H1 (cell line): ENCODE measurements around the gene CROCC2. TPM values are rescaled to one million over a fixed set of nuclear protein-coding genes. Genes with fewer than 3 reads are reported as not detected.

Experiments
- BACH1 ChIP-seq: IDR thresholded peaks from 2 replicates; pipeline ENCODE4 v1.6.1; 2012; ENCODE audit warnings: low read length, improper control_type of control experiment
- CHD2 ChIP-seq: IDR thresholded peaks from 2 replicates; pipeline ENCODE4 v1.6.1; 2012; ENCODE audit warnings: low read length, improper control_type of control experiment
- FOSL1 ChIP-seq: IDR thresholded peaks from 2 replicates; pipeline ENCODE4 v1.6.1; 2011; ENCODE audit warnings: mild to moderate bottlenecking, low read depth, low read length, moderate library complexity; ENCODE audit not compliant: insufficient read depth
- HDAC6 ChIP-seq: IDR thresholded peaks from one replicate; pipeline ENCODE4 v1.7.1; 2012; ENCODE audit warnings: low read depth, mild to moderate bottlenecking, inconsistent platforms, low read length, moderate library complexity
- JUND ChIP-seq: IDR thresholded peaks from 2 replicates; pipeline ENCODE4 v1.6.1; 2011; ENCODE audit warnings: mild to moderate bottlenecking, improper control_type of control experiment, low read length
- KDM1A ChIP-seq: fragments of 200-600, 300-600 bp; sonication (generic); IDR thresholded peaks from 2 replicates; pipeline ENCODE4 v1.7.1; 2016; ENCODE audit warnings: mild to moderate bottlenecking, low read length, borderline replicate concordance
- POLR2A ChIP-seq, 2 experiments: IDR thresholded peaks; 1 replicate in 1 of 2; 2 replicates in 1 of 2; pipeline ENCODE4 v1.6.1; 2011; ENCODE audit warnings: low read depth in 2 of 2, low read length in 2 of 2, mild to moderate bottlenecking in 2 of 2; ENCODE audit errors: control extremely low read depth in 1 of 2
- RXRA ChIP-seq: IDR thresholded peaks from 2 replicates; pipeline ENCODE4 v1.6.1; 2011; ENCODE audit warnings: low read depth, mild to moderate bottlenecking, low read length, moderate library complexity; ENCODE audit not compliant: insufficient read depth
- SP2 ChIP-seq: IDR thresholded peaks from 2 replicates; pipeline ENCODE4 v1.6.1; 2012; ENCODE audit warnings: mild to moderate bottlenecking, low read length, inconsistent platforms
- SP4 ChIP-seq: IDR thresholded peaks from 2 replicates; pipeline ENCODE4 v1.6.1; 2012; ENCODE audit warnings: low read length, inconsistent platforms
- polyA plus RNA-seq, 7 experiments: library from polyadenylated mRNA; depleted of rRNA in 3 of 7; stranded (reverse) in 5 of 7; unstranded in 2 of 7; fragments of >200 nt in 5 of 7; fragments of 200-250 nt in 2 of 7; gene quantifications; 1 replicate in 5 of 7; 2 replicates in 1 of 7; 4 replicates in 1 of 7; pipeline versions ENCODE4 v1.2.1 to v1.2.3, GENCODE V29; 2011 to 2013; ENCODE audit warnings: missing spikeins in 2 of 7, mixed read lengths in 2 of 7
- total RNA-seq: library from RNA; stranded (reverse); fragmentation: NEBNext Ultra II Directional; extraction: Animal tissue kit (Norgen Biotek cat#: 25700); gene quantifications from 2 replicates; pipeline ENCODE4 v1.2.1, GENCODE V29; 2021
- TF ChIP-seq, protein P1 (sequence below): fragments of 300-600 bp; sonication (generic); IDR thresholded peaks from 2 replicates; pipeline ENCODE4 v1.7.1; 2012; ENCODE audit warnings: low read length, moderate library complexity, mild to moderate bottlenecking, inconsistent platforms; ENCODE audit not compliant: insufficient replicate concordance

The CROCC2 gene
- total and polyA plus RNA-seq, 2 of the 8 experiments (the other 6 are each of a cell fraction or from before 2014, with no cell fraction given), result not detected

- TF ChIP-seq, protein P1, sequence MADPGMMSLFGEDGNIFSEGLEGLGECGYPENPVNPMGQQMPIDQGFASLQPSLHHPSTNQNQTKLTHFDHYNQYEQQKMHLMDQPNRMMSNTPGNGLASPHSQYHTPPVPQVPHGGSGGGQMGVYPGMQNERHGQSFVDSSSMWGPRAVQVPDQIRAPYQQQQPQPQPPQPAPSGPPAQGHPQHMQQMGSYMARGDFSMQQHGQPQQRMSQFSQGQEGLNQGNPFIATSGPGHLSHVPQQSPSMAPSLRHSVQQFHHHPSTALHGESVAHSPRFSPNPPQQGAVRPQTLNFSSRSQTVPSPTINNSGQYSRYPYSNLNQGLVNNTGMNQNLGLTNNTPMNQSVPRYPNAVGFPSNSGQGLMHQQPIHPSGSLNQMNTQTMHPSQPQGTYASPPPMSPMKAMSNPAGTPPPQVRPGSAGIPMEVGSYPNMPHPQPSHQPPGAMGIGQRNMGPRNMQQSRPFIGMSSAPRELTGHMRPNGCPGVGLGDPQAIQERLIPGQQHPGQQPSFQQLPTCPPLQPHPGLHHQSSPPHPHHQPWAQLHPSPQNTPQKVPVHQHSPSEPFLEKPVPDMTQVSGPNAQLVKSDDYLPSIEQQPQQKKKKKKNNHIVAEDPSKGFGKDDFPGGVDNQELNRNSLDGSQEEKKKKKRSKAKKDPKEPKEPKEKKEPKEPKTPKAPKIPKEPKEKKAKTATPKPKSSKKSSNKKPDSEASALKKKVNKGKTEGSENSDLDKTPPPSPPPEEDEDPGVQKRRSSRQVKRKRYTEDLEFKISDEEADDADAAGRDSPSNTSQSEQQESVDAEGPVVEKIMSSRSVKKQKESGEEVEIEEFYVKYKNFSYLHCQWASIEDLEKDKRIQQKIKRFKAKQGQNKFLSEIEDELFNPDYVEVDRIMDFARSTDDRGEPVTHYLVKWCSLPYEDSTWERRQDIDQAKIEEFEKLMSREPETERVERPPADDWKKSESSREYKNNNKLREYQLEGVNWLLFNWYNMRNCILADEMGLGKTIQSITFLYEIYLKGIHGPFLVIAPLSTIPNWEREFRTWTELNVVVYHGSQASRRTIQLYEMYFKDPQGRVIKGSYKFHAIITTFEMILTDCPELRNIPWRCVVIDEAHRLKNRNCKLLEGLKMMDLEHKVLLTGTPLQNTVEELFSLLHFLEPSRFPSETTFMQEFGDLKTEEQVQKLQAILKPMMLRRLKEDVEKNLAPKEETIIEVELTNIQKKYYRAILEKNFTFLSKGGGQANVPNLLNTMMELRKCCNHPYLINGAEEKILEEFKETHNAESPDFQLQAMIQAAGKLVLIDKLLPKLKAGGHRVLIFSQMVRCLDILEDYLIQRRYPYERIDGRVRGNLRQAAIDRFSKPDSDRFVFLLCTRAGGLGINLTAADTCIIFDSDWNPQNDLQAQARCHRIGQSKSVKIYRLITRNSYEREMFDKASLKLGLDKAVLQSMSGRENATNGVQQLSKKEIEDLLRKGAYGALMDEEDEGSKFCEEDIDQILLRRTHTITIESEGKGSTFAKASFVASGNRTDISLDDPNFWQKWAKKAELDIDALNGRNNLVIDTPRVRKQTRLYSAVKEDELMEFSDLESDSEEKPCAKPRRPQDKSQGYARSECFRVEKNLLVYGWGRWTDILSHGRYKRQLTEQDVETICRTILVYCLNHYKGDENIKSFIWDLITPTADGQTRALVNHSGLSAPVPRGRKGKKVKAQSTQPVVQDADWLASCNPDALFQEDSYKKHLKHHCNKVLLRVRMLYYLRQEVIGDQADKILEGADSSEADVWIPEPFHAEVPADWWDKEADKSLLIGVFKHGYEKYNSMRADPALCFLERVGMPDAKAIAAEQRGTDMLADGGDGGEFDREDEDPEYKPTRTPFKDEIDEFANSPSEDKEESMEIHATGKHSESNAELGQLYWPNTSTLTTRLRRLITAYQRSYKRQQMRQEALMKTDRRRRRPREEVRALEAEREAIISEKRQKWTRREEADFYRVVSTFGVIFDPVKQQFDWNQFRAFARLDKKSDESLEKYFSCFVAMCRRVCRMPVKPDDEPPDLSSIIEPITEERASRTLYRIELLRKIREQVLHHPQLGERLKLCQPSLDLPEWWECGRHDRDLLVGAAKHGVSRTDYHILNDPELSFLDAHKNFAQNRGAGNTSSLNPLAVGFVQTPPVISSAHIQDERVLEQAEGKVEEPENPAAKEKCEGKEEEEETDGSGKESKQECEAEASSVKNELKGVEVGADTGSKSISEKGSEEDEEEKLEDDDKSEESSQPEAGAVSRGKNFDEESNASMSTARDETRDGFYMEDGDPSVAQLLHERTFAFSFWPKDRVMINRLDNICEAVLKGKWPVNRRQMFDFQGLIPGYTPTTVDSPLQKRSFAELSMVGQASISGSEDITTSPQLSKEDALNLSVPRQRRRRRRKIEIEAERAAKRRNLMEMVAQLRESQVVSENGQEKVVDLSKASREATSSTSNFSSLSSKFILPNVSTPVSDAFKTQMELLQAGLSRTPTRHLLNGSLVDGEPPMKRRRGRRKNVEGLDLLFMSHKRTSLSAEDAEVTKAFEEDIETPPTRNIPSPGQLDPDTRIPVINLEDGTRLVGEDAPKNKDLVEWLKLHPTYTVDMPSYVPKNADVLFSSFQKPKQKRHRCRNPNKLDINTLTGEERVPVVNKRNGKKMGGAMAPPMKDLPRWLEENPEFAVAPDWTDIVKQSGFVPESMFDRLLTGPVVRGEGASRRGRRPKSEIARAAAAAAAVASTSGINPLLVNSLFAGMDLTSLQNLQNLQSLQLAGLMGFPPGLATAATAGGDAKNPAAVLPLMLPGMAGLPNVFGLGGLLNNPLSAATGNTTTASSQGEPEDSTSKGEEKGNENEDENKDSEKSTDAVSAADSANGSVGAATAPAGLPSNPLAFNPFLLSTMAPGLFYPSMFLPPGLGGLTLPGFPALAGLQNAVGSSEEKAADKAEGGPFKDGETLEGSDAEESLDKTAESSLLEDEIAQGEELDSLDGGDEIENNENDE, result no peak
- TF ChIP-seq HDAC6 (no peak), FOSL1 (no peak), JUND (no peak), SP4 (no peak), RXRA (no peak), KDM1A (no peak), BACH1 (no peak), POLR2A (IDR thresholded peaks at IDR 0.05; ENCODE audit: control extremely low read depth in 1 of 2, low read depth in 2 of 2, low read length in 2 of 2) (no peak), SP2 (no peak), CHD2 (no peak)
Measured at GRCh38 chr2:240960971-240961876, 55.1 kb downstream of the CROCC2 start (continued).
